MM.1S (cell line): ENCODE measurements around the gene MVB12B.

Experiments used
- DNase-seq: peaks from one replicate; pipeline ENCODE4 v3.0.0-alpha.2; 2015
- H2AFZ ChIP-seq: fragments of 300-600 bp; sonication (generic); 2 replicates; pipeline ENCODE4 v1.6.0; 2016; ENCODE audit warnings: antibody characterized with exemption, low read length
- H3F3A ChIP-seq: fragments of 300-600 bp; sonication (generic); 2 replicates; pipeline ENCODE4 v1.6.1; 2016; ENCODE audit warnings: mild to moderate bottlenecking, antibody characterized with exemption, low read length, moderate library complexity, mixed read lengths; ENCODE audit not compliant: insufficient read depth
- H3K27ac ChIP-seq: fragments of 300-600 bp; sonication (generic); 2 replicates; pipeline ENCODE4 v1.5.1; 2016; ENCODE audit warnings: mild to moderate bottlenecking, low read length
- H3K27me3 ChIP-seq: fragments of 300-600 bp; sonication (generic); replicated peaks from 2 replicates; pipeline ENCODE4 v1.6.0; 2016; ENCODE audit warnings: low read length; ENCODE audit not compliant: insufficient read depth
- H3K36me3 ChIP-seq: fragments of 300-600 bp; sonication (generic); replicated peaks from 2 replicates; pipeline ENCODE4 v1.6.1; 2016; ENCODE audit warnings: mild to moderate bottlenecking, low read length, mixed read lengths; ENCODE audit not compliant: insufficient read depth
- H3K4me1 ChIP-seq: fragments of 300-600 bp; sonication (generic); 2 replicates; pipeline ENCODE4 v1.6.1; 2016; ENCODE audit warnings: low read length, mixed read lengths
- H3K4me2 ChIP-seq: fragments of 300-600 bp; sonication (generic); 2 replicates; pipeline ENCODE4 v1.6.0; 2016; ENCODE audit warnings: low read depth, low read length
- H3K4me3 ChIP-seq: fragments of 300-600 bp; sonication (generic); 2 replicates; pipeline ENCODE4 v1.5.1; 2016; ENCODE audit warnings: low read length, mixed read lengths
- H3K79me2 ChIP-seq: fragments of 300-600 bp; sonication (generic); 2 replicates; pipeline ENCODE4 v1.6.1; 2016; ENCODE audit warnings: mixed run types, low read length, mixed read lengths
- H3K9ac ChIP-seq: fragments of 300-600 bp; sonication (generic); 2 replicates; pipeline ENCODE4 v1.6.1; 2016; ENCODE audit warnings: low read length, mixed read lengths
- H3K9me2 ChIP-seq: fragments of 300-600 bp; sonication (generic); replicated peaks from 2 replicates; pipeline ENCODE4 v1.6.1; 2016; ENCODE audit warnings: mild to moderate bottlenecking, low read length, mixed read lengths; ENCODE audit not compliant: insufficient read depth
- H3K9me3 ChIP-seq: fragments of 300-600 bp; sonication (generic); replicated peaks from 2 replicates; pipeline ENCODE4 v1.6.1; 2016; ENCODE audit warnings: mild to moderate bottlenecking, low read length, mixed read lengths; ENCODE audit not compliant: insufficient read depth
- H4K20me1 ChIP-seq: fragments of 300-600 bp; sonication (generic); 2 replicates; pipeline ENCODE4 v1.6.1; 2016; ENCODE audit warnings: mild to moderate bottlenecking, low read length, moderate library complexity, mixed read lengths; ENCODE audit not compliant: insufficient read depth
- EZH2 ChIP-seq: fragments of 300-600 bp; sonication (generic); optimal IDR thresholded peaks from 2 replicates; pipeline ENCODE3; 2017; ENCODE audit warnings: low read depth, mild to moderate bottlenecking, antibody characterized with exemption, low read length, mixed read lengths
- EZH2phosphoT487 ChIP-seq: fragments of 300-600 bp; sonication (generic); IDR thresholded peaks from 2 replicates; pipeline ENCODE4 v1.6.1; 2018; ENCODE audit warnings: antibody characterized with exemption, low read length
- TF ChIP-seq, protein P1 (sequence below): fragments of 300-600 bp; sonication (generic); IDR thresholded peaks from 2 replicates; pipeline ENCODE4 v1.5.1; 2016; ENCODE audit warnings: antibody characterized with exemption, low read length, mixed read lengths

The MVB12B gene

DNA sequence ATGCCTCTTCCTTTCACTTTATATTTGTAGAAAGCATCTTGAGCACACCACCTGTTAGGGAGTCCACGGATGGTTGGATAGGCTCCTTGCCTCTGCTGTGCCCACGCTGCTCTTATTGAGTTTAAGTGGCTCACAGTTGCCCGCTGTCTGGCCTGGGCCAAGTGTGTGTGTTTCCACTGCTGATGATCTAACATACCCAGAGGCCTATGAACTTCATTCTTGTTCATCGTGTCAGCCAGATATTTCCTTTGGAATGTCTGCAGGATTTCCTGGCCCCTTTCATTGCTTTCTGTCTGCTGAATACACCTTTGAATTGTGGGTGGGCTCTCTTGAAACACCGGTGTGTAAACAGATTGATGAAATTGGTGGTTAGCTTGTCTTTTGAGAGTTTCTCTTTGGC lies 46.6 kb downstream of the MVB12B start:
- Histone ChIP-seq H3K9me3 (no peaks in the 10 kb centered on the region), H3K27ac (no peak overlapping the region), H3K4me3 (no peak overlapping the region), H3K36me3 (no peaks in the 10 kb centered on the region), H3K9me2 (no peaks in the 10 kb centered on the region), H3K9ac (no peak overlapping the region), H3K4me1 (0 out of 2 replicates have a peak, but pooled peaks cover 5% of the 10 kb centered on the region), H3K4me2 (no peak overlapping the region), H4K20me1 (no peaks in the 10 kb centered on the region), H3K79me2 (no peaks in the 10 kb centered on the region), H2AFZ (no peak overlapping the region), H3F3A (no peaks in the 10 kb centered on the region), H3K27me3 (no peaks in the 10 kb centered on the region)
- DNase-seq: no peak
- TF ChIP-seq EZH2phosphoT487: no peak
- TF ChIP-seq, protein P1, sequence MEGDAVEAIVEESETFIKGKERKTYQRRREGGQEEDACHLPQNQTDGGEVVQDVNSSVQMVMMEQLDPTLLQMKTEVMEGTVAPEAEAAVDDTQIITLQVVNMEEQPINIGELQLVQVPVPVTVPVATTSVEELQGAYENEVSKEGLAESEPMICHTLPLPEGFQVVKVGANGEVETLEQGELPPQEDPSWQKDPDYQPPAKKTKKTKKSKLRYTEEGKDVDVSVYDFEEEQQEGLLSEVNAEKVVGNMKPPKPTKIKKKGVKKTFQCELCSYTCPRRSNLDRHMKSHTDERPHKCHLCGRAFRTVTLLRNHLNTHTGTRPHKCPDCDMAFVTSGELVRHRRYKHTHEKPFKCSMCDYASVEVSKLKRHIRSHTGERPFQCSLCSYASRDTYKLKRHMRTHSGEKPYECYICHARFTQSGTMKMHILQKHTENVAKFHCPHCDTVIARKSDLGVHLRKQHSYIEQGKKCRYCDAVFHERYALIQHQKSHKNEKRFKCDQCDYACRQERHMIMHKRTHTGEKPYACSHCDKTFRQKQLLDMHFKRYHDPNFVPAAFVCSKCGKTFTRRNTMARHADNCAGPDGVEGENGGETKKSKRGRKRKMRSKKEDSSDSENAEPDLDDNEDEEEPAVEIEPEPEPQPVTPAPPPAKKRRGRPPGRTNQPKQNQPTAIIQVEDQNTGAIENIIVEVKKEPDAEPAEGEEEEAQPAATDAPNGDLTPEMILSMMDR: no peak
- no peak for TF ChIP-seq EZH2

DNA sequence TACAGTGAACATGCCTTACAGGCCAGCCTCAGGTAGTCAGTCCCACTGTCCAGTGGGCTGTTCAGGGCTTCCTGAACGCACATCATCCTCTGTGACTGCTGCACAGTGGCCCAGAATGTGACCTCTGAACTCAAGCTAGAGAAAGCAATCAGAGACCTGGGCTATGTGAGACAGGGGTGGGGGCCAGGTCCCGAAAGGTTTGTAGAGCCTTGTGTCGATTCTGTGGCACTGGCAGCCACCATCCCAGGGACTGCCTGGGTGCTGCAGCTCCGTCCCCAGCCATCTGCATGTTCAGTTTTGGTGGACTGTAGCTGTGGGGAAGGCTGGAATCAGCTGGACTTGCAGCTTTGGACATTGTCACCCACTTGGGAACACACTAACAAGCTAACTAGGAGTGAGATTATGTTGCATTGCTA lies 47.7 kb downstream of the MVB12B start:
- Histone ChIP-seq H3K4me1 (0 out of 2 replicates have a peak, but pooled peaks cover 5% of the 10 kb centered on the region), H3F3A (no peaks in the 10 kb centered on the region), H3K36me3 (no peaks in the 10 kb centered on the region), H4K20me1 (no peaks in the 10 kb centered on the region), H2AFZ (no peak overlapping the region), H3K9me2 (no peaks in the 10 kb centered on the region), H3K4me2 (no peak overlapping the region), H3K79me2 (no peaks in the 10 kb centered on the region), H3K4me3 (no peak overlapping the region), H3K9me3 (no peaks in the 10 kb centered on the region), H3K9ac (no peak overlapping the region), H3K27ac (no peak overlapping the region), H3K27me3 (no peaks in the 10 kb centered on the region)
- TF ChIP-seq, protein P1: no peak
- no peak for TF ChIP-seq EZH2
- TF ChIP-seq EZH2phosphoT487: no peak
- DNase-seq: no peak

DNA sequence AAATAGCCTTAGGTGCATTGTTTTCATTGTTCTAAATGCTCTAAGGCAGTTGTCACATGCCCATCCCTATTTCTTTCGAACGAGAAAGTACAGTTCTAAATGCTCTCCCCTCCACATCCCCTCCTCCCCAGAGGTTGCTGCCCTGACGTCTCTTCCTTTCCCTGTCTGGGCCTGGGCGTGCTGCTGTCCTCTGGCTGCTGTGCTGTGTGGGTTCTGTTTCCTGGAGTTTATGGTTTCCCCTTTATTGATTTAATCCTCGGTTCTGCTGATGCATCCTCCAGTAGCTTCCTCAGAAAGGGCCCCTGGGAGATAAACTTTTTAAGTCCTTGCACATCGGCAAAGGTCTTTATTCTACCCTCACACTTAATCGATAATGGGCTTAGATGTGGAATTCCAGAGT lies 48.8 kb downstream of the MVB12B start:
- Histone ChIP-seq H2AFZ (no peak overlapping the region), H3K4me1 (0 out of 2 replicates have a peak, but pooled peaks cover 5% of the 10 kb centered on the region), H4K20me1 (no peaks in the 10 kb centered on the region), H3K79me2 (no peaks in the 10 kb centered on the region), H3K27me3 (no peaks in the 10 kb centered on the region), H3F3A (no peaks in the 10 kb centered on the region), H3K4me2 (no peak overlapping the region), H3K9me2 (no peaks in the 10 kb centered on the region), H3K4me3 (no peak overlapping the region), H3K9ac (no peak overlapping the region), H3K9me3 (no peaks in the 10 kb centered on the region), H3K36me3 (no peaks in the 10 kb centered on the region), H3K27ac (no peak overlapping the region)
- TF ChIP-seq EZH2phosphoT487 (no peak), EZH2 (no peak)
- TF ChIP-seq, protein P1: no peak
- no peak for DNase-seq
